Neural cell (in vitro differentiated cells): ENCODE data around the gene INPP5A.

Experiments used
- EZH2 ChIP-seq: fragments of 200-600, 300-800 bp; shearing (Covaris generic), sonication (generic); IDR thresholded peaks from 2 replicates; pipeline ENCODE4 v1.6.1; 2014; ENCODE audit warnings: antibody characterized with exemption, low read length, borderline replicate concordance, mild to moderate bottlenecking; ENCODE audit not compliant: insufficient read depth, poor library complexity, severe bottlenecking
- TF ChIP-seq, protein P1 (sequence below): fragments of 450-650 bp; IDR thresholded peaks from 2 replicates; pipeline ENCODE4 v1.5.1; 2014; ENCODE audit warnings: antibody characterized with exemption, mild to moderate bottlenecking, moderate library complexity; ENCODE audit not compliant: poor library complexity, severe bottlenecking

DNA sequence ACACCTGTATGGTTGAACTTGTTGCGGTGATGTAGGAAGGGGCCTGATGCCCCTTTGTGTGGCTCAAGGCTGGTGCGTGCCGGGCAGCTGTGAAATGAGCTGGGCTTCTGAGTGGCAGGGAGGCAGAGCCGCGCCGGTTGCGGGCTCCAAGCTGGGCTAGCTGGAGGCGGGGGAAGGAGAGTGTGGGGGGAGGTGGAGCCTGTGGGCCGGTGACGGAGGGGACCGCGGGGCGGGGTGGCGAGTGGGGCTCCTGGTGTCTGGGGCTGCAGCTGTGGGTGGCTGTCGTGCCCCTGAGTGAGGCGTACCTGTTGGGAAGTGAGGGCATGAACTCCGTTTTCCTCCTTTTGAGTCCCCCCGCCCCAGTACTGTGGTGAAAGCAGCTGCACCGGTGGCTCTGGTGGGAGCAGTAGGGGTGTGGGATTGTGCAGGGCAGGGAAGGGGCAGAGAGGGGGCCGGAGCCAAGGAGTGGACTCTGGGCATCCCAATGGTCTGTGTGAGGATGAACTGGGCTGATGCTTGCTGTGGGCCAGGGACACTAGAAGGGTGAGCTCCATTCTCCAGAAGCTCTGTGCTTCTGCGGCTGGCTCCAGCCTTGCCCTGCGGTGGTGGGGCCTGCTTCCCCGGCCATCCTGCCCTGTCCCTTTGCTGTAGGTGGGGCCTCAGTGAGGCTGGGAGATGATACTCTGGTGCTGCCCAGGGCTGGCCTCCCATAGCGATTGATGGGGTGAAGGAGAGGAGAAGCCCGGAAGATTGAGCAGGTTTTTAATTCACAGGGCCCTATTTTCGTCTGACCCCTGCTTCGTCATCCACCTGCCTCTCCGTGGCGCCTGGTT, 41.7 kb downstream of the INPP5A start:
- TF ChIP-seq, protein P1, sequence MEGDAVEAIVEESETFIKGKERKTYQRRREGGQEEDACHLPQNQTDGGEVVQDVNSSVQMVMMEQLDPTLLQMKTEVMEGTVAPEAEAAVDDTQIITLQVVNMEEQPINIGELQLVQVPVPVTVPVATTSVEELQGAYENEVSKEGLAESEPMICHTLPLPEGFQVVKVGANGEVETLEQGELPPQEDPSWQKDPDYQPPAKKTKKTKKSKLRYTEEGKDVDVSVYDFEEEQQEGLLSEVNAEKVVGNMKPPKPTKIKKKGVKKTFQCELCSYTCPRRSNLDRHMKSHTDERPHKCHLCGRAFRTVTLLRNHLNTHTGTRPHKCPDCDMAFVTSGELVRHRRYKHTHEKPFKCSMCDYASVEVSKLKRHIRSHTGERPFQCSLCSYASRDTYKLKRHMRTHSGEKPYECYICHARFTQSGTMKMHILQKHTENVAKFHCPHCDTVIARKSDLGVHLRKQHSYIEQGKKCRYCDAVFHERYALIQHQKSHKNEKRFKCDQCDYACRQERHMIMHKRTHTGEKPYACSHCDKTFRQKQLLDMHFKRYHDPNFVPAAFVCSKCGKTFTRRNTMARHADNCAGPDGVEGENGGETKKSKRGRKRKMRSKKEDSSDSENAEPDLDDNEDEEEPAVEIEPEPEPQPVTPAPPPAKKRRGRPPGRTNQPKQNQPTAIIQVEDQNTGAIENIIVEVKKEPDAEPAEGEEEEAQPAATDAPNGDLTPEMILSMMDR: no peak
- TF ChIP-seq EZH2: no peak
